Cardiac fibroblast (primary cell): ENCODE results near the gene TMEM178B.

ENCODE experiments used
- DNase-seq, 2 donors: peaks; one replicate each; pipeline versions ENCODE4 v3.0.0 to v3.0.0-alpha.2; 2010; ENCODE audit warnings: low read depth in 2 of 2
- H3K4me3 ChIP-seq, 2 donors: replicated peaks in 1 of 2; 1 replicate in 1 of 2; 2 replicates in 1 of 2; pipeline ENCODE4 v1.5.1; 2011; ENCODE audit warnings: low read depth in 2 of 2, low read length in 2 of 2, mild to moderate bottlenecking in 2 of 2, moderate library complexity in 1 of 2
- CTCF ChIP-seq: IDR thresholded peaks from one replicate; pipeline ENCODE4 v1.5.1; 2011; ENCODE audit warnings: low read depth, mild to moderate bottlenecking, low read length, inconsistent platforms

Gene TMEM178B

DNA sequence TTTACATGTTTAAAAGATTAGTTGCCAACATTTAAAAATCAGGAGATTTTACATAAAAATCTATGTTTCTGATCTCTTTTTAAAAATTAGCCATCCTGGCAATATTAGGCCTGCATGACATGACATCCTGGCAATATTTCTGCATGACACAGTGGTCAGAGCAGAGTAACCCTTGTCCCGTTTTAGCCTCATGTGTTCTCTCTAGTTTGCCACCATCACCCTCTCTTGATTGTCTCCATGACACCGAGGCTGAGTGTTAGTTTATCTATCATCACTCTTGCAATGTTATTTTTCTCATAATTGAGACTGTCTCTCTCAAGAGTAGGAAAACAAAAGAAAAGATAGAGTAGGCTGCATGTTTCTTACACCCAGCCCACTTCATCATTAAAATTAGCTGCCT lies 287.6 kb downstream of the TMEM178B start:
- no peak overlapping the region for H3K4me3 ChIP-seq
- no peak for TF ChIP-seq CTCF
- DNase-seq, result no peak

- no peak for TF ChIP-seq CTCF
- no peak overlapping the region for H3K4me3 ChIP-seq
- DNase-seq, result no peak
Measured at GRCh38 chr7:141361960-141362359, 288.1 kb downstream of the TMEM178B start.

DNA sequence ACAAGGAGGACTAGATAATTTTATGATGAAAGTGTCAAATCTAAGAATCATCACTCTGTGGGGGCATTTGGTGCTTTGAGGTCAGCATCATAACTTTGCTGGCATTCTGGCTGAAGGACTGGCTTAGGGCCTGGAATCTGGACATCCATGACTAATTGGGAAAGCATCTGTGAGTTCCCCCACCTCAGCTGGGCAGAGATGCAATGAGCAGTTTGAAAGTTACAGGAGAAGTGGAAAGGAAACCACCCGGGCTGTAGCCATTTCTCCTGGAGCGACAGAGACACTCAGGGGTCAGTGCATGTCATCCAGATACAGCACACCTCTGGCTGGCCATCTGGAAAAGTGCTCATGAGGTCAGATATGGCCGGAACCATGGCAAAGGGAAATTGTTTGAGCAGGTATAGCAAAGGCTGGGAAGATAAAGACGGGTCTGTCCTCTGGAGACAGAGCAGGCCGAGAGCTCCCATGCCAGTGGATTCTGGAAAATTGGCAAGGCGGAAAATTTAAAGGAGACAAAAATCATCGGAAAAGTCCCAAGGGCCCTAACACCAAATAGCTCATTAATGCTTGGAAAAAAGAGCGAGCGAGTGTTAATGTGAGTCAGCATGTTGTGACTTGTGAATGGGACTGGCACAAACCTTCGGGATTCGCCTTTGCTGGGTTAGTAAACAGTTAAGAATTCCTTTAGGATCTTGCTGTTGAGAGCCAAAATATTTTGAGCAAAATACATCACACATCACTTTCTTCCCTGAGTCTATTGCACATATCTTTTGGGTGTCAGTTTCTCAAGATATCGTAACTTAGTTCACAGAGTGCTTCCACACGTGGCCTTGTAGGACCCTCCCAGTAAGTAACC lies 288.9 kb downstream of the TMEM178B start:
- no peak for TF ChIP-seq CTCF
- no peak overlapping the region for H3K4me3 ChIP-seq
- DNase-seq, result peak; percentile 78 to 80

DNA sequence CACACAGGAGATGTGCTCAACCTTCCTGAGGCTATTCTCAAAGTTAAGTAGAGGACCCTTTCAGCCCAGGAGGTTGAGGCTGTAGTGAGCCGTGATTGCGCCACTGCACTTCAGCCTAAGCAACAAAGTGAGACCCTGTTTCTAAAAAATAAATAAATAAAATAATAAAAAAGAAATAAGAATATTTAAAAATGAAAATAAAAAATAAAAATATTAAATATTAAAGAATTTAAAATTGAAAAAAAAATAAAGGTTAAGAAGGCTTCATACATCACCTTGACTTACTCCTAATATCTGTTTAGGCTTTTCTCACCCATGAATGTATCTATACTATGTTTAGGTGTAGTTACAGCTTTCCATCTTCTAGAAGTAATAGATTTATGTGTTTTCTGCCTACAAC lies 289.9 kb downstream of the TMEM178B start:
- no peak overlapping the region for H3K4me3 ChIP-seq
- no peak for DNase-seq
- TF ChIP-seq CTCF, result no peak

DNA sequence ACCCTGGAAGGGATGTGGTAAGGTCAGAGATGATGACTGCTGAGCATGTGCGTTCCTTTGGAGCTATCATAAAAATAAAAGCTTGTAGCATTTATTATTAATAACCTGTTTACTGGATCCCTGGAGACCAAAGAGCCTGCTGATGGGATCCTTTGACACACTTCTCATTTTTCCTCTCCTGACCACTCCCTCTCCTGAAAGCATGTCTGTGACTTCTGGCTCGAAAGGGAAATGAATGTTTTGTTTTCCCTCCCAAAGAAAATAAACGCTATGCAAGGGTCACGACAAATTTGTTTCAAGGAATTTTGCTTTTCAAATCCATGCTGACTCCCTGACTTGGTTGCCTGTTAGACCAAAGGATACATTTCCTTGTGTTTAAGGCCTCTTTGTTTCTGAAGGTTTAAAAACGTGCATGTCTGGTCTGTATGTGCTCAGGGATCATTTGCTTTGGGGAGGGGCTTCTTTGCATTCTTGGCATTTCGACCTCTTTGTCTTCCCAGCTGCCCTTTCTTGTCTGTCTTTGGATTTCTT lies 292.3 kb downstream of the TMEM178B start:
- H3K4me3 ChIP-seq, result no peak overlapping the region
- no peak for TF ChIP-seq CTCF
- peak; percentile 3 to 8 for DNase-seq

- no peak for TF ChIP-seq CTCF
- no peak overlapping the region for H3K4me3 ChIP-seq
- DNase-seq, result no peak
Measured at GRCh38 chr7:141369422-141369821, 295.6 kb downstream of the TMEM178B start.
